Fibroblast of peridontal ligament (primary cell): Measurements from ENCODE around the gene IL24.
A peak's percentile ranks its signal among the peaks of the same experiment; 100 is the strongest.
"Not testable (repeated sequence)": the region's sequence is repeated elsewhere in the genome, so short reads cannot be mapped to it uniquely, and the experiment has no call there.

Experiments used
- DNase-seq: peaks from one replicate; pipeline ENCODE4 v3.0.0-alpha.2; 2010; ENCODE audit errors: extremely low read depth

Gene IL24

DNA sequence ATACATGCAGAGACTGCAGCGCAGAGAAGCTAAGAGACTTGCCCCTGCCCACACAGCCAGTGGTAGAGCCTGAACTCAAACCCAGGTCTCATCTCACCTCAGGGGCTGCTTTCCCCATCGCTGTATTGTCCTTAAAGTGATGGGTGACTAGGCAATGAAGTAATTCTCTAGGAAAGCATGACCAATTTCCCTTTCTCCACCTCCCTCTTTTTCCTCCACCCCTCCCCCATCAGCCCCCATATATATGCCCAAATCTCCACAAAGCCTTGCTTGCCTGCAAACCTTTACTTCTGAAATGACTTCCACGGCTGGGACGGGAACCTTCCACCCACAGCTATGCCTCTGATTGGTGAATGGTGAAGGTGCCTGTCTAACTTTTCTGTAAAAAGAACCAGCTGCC lies at the start of gene IL24:
IL24 (plus strand) TSS at position 269 of the 400 bp plus-strand sequence. CDS start 390 bp downstream, outside the sequence.
- DNase-seq, result no peak

DNA sequence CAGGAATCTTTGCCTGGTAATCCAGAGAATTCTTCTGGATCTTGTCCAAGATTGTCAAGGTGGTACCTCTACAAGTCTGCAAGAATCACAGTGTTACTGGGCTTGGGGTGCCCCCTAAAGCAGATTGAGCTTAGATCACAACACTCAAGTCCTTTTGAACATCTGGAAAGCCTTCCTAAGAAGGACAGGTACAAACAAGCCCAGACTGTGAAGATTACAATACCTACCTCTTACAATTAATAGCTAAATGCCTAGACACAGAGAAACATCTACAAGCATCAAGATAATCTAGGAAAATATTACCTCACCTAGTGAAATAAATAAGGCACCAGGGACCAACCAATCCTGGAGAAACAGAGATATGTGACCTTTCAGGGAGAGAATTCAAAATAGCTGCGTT lies 49.3 kb upstream of the IL24 start:
- DNase-seq, result no peak

DNA sequence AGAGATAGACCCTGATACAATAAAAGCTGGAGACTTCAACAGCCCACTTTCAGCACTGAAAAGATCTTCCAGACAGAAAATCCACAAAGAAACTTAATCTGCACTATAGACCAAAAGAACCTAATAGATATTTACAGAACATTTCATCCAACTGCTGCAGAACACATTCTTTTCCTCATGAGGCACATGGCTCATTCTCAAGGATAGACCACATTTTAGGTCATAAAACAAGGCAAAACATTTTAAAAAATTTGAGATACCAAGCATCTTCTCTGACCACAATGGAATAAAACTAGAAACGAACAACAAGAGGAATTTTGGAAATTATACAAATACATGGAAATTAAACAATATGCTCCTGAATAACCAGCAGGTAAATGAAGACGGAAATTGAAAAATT lies 46.8 kb upstream of the IL24 start:
- DNase-seq, result peak; percentile 45

GRCh38 chr1:206851341-206852010 lies 45.8 kb upstream of the IL24 start:
- DNase-seq, result peak; percentile 95

GRCh38 chr1:206852662-206853061 lies 44.6 kb upstream of the IL24 start:
- not testable (repeated sequence) for DNase-seq

DNA sequence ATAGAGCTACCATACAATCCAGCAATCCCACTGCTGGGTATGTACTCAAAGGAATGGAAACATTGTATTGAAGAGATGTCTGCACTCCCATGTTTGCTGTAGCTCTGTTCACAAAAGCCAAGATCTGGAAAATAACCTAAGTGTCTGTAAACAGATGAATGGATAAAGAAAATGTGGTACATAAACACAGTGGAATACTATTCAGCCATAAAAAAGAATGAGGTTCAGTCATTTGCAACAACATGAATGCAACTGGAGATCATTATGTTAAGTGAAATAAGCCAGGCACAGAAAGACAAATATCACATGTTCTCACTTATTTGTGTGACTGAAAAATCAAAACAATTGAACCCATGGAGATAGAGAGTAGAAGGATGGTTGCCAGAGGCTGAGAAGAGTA lies 43.5 kb upstream of the IL24 start:
- not testable (repeated sequence) for DNase-seq

GRCh38 chr1:206854401-206855129 lies 42.7 kb upstream of the IL24 start:
- no peak for DNase-seq

DNA sequence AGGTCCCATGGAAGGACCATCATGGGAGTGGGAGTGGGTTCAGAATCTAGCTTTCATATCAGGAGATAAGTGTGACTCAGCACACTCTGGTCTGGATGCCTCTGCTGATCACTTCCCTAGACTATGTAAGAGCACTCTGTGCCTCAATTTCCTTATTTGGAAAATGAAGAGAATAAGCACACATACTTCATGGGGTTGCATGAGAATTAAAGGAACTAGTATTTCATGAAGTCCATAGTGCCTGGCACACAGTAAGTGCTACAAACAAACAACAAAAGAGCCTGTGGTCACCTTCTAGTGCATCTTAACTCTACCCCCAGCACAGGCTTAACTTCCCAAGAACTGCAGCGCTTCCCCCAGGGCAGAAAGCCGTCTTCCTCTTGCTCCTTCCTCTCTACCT lies 41.4 kb upstream of the IL24 start:
- DNase-seq, result no peak

DNA sequence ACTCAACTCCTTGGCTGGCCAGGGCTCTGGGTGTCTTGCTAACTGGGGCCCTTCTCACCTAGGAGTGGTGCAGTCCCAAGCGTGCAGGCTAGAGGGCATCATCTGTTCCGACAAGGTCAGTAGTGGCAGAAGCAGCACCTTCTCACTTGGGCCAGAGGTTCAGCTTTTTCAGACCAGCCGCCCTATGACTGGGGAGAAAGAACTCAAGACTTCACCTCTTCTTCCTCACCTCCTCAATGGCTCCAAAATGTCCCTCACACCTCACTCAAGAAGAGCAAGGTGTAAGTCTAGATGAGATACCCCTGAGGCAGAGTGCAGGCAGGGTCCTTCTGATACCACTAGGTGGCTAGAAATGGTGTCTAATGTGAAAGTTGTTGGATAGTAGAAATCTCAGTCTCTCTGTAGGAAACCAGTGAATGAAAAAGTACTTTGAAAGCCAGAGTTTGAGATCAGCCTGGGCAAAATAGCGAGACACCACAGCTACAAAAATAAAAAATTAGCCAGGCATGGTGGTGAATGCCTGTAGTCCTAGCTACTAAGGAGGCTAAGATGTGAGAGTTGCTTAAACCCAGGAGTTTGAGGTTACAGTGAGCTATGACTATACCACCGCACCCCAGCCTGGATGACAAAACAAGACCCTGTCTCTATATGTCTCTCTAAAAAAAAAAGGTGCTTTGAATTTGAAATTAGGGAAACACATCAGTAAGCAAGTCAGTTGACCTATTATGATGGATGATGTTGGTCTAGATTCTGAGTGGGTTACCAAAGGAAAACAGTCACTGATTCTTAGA lies 40.4 kb upstream of the IL24 start:
- DNase-seq, result no peak

DNA sequence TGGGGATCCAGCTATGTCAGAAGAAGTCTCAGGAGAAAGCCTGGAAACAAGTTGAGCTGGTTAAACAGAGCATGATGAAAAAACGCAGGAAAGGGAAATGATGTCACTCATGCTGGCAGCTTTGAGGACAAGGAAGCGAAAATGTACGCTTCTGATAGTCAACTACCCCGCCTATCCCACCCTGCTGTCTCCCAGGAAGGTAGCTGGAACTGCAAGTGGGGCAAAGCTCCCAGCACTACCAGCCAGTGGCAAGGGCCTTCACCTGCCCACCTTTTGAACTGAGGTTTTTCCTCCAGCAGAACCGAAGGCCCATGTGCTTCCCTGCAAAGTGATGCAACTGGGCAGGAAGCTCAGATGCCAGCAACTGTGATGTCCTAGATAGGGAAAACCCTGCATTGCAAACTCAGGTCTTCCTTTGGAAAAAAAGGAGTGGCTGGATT lies 38.1 kb upstream of the IL24 start:
- DNase-seq, result no peak

- no peak for DNase-seq
Measured at GRCh38 chr1:206860165-206860564, 37.1 kb upstream of the IL24 start.

DNA sequence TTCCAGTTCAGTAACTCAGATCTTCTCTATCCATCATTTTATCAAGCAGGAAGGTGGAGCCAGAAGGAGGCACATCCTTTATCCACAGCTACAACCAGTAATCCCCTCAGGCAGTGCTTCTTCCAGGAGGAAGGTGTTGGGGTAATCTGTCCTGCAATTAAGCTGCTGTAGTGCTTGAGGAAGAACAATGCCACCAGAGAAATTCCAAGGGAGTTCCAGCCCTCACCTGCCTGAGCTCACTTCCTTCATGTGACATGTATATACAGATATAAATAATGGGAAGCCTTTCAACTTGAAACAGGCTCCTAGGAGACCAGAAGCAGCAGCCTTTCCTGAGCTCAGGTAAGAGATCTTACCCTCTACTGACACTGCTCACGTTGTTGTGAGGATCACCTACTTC lies 34.0 kb upstream of the IL24 start:
- no peak for DNase-seq

DNA sequence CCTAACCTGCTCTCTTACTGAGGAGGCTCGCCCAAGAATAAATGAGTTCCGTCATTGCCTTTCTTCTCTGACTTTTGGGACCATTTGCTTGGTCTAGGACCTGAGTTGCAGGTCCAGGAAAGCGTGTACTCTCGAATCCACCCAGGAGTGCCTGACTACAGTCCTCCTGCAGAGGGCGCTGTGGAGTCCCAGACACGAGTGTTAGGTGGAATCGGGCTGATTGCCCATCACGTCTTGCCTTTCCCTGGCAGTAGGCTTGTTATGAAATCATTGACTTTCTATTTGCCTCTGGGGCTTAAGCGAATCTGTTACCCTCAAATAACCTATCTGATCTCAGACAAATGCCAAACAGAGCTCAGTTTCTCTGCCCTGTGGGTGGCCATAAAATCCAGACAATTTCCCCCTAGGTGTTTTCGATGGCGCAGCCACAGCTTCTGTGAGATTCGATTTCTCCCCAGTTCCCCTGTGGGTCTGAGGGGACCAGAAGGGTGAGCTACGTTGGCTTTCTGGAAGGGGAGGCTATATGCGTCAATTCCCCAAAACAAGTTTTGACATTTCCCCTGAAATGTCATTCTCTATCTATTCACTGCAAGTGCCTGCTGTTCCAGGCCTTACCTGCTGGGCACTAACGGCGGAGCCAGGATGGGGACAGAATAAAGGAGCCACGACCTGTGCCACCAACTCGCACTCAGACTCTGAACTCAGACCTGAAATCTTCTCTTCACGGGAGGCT lies 32.1 kb upstream of the IL24 start, which contains the start of gene IL20:
IL20 (plus strand) TSS at position 685 of the 733 bp plus-strand sequence. CDS start 230 bp downstream, outside the sequence.
- DNase-seq, result peak; percentile 79

- peak; percentile 22 for DNase-seq
Measured at GRCh38 chr1:206866062-206866461, 31.2 kb upstream of the IL24 start.

- no peak for DNase-seq
Measured at GRCh38 chr1:206867239-206867638, 30.0 kb upstream of the IL24 start.

GRCh38 chr1:206867716-206868115 lies 29.5 kb upstream of the IL24 start:
- no peak for DNase-seq

- DNase-seq, result no peak
Measured at GRCh38 chr1:206868264-206868663, 29.0 kb upstream of the IL24 start.

DNA sequence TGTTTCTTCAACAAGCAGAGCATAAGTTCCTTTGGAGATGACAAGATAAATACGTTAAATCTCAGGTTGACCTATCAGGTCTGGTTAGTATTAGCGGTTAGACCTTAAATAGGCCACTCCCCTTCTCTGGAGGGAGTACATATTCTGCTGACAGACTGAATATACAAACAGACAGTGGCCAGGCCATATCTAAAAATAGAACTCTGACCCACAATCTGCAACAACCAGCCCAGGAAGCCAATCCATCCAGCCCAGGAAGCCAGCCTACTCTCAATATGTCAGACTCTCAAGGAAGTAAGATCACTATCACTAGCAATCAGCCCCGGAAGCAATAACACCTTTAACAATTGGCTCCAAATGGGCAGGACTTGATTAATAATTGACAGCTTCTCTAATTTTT lies 25.1 kb upstream of the IL24 start:
- peak; percentile 5 for DNase-seq

GRCh38 chr1:206873603-206874188 lies 23.5 kb upstream of the IL24 start:
- DNase-seq, result no peak

DNA sequence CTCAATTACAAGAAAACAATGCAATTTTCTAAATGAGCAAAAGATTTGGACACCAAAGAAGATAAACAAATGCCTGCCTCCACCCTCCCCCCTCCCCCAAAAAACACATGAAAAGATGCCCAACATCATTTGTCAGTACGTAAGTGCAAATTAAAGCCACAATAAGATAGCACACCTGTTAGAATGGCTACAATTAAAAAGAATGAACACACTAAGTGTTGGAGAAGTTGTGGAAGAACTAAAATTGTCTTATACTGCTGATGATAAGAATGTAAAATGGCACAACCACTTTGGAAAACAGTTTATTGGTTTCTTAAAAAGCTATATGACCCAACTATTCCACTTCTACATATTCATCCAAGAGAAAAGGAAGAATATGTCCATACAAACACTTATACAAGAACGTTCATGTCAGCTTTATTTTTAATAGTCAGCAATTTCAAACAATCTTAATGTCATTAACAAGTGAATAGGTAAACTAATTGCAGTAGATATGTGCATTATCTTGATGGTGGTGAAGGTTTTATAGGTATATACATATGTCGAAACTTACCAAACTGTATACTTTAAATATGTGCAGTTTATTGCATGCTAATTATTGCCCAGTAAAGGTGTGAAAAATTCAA lies 21.4 kb upstream of the IL24 start:
- no peak for DNase-seq

DNA sequence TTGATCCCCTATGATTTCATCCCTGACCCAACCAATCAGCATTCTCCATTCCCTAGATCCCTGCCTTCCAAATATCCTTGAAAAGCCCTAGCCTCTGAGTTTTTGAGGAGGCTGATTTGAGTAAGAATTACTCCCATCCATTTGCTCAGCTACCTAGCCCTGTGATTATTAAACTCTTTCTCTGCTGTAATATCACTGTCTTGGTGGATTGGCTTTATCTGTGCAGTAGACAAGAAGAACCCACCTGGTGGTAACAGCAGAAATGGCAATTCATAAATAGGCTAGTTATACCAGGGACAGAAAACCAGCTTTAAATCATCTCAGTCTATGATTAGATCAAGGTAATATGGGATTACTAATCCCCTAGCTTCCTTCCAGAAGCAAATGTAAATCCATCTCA lies 18.8 kb upstream of the IL24 start:
- DNase-seq, result no peak
